K562 (cell line): ENCODE measurements around the gene ZCCHC17. TPM values are rescaled to one million over a fixed set of nuclear protein-coding genes. Genes with fewer than 3 reads are reported as not detected.

Source experiments
- ATAC-seq: fragments of 200-7000 bp; cut with Tn5 transposase; 3 replicates; pipeline ENCODE4 v1.9.1; 2020; ENCODE audit warnings: moderate library complexity
- BruUV-seq: library from RNA; stranded (reverse); fragments of 400-500 nt; replicated peaks from 2 replicates; lab custom pipeline; 2021; lab: Mats Ljungman, UMichigan
- CTCF ChIA-PET: fragments of 300-600 bp; formaldehyde crosslinking; extraction: SDS; loops from one replicate; lab custom pipeline; 2021; ENCODE audit warnings: low intra/inter-chr PET ratio; lab: Yijun Ruan, JAX
- POLR2A ChIA-PET: fragments of 300-600, 350-650 bp; sonication (Branson Sonifier 250); formaldehyde crosslinking; extraction: SDS; loops from one replicate; lab custom pipeline; 2021; ENCODE audit warnings: antibody characterized with exemption, inconsistent platforms; lab: Yijun Ruan, JAX
- DNase-seq, 4 experiments: peaks; one replicate each; pipeline versions ENCODE4 v3.0.0 to v3.0.0-alpha.2; 2011 to 2018; ENCODE audit warnings: low spot score in 3 of 4, mixed read lengths in 3 of 4; ENCODE audit errors: extremely low read depth in 1 of 4
- FAIRE-seq: peaks from 2 replicates; lab custom pipeline; 2011; peaks lifted over from hg19 to GRCh38; lab: Jason Lieb, UNC
- H2AFZ ChIP-seq: 2 replicates; pipeline ENCODE4 v1.6.0; 2011; ENCODE audit warnings: low read depth, low read length, control low read depth, inconsistent platforms
- H3K27ac ChIP-seq: fragments of 200-600 bp; 3 replicates; pipeline ENCODE4 v1.8.0; 2011; ENCODE audit warnings: low read depth, mild to moderate bottlenecking, control low read depth, inconsistent platforms, low read length, moderate library complexity, mixed read lengths; ENCODE audit errors: extremely low read depth
- H3K27me3 ChIP-seq, 2 experiments: fragments of 300-600 bp in 1 of 2; 2 replicates in 1 of 2; 3 replicates in 1 of 2; pipeline versions ENCODE4 v1.6.0 to v1.8.0; 2011; ENCODE audit warnings: inconsistent platforms in 2 of 2, low read length in 2 of 2, mild to moderate bottlenecking in 1 of 2, mixed read lengths in 1 of 2, moderate library complexity in 1 of 2; ENCODE audit not compliant: control insufficient read depth in 2 of 2, insufficient read depth in 2 of 2
- H3K36me3 ChIP-seq: fragments of 300-600 bp; 3 replicates; pipeline ENCODE4 v1.8.0; 2011; ENCODE audit warnings: mild to moderate bottlenecking, low read length, inconsistent platforms; ENCODE audit not compliant: control insufficient read depth, insufficient read depth
- H3K4me1 ChIP-seq, 2 experiments: fragments of 200-600 bp in 1 of 2; replicated peaks in 1 of 2; 2 replicates in 1 of 2; 3 replicates in 1 of 2; pipeline versions ENCODE4 v1.5.1 to v1.8.0; 2011; ENCODE audit warnings: inconsistent platforms in 2 of 2, low read length in 2 of 2, mild to moderate bottlenecking in 1 of 2, mixed read lengths in 1 of 2, moderate library complexity in 1 of 2; ENCODE audit not compliant: control insufficient read depth in 2 of 2, insufficient read depth in 2 of 2
- H3K4me2 ChIP-seq: 2 replicates; pipeline ENCODE4 v1.6.1; 2011; ENCODE audit warnings: low read length, control low read depth, inconsistent platforms, mixed read lengths; ENCODE audit not compliant: insufficient read depth
- H3K4me3 ChIP-seq: fragments of 200-600 bp; sonication (generic), shearing (Covaris generic); 2 replicates; pipeline ENCODE4 v1.5.1; 2016; ENCODE audit warnings: control low read depth, inconsistent platforms
- H3K79me2 ChIP-seq: fragments of 200-600 bp; 3 replicates; pipeline ENCODE4 v1.8.0; 2011; ENCODE audit warnings: low read length, inconsistent platforms; ENCODE audit not compliant: control insufficient read depth, insufficient read depth
- H3K9ac ChIP-seq, 2 experiments: 2 replicates each; pipeline versions ENCODE4 v1.6.0 to v1.6.1; 2011; ENCODE audit warnings: low read depth in 2 of 2, low read length in 2 of 2, control low read depth in 1 of 2, inconsistent platforms in 1 of 2, mild to moderate bottlenecking in 1 of 2, mixed read lengths in 1 of 2; ENCODE audit not compliant: insufficient read depth in 1 of 2
- H3K9me1 ChIP-seq: one replicate; pipeline ENCODE4 v1.6.0; 2011; ENCODE audit warnings: inconsistent platforms, mild to moderate bottlenecking, low read length, moderate library complexity; ENCODE audit not compliant: control insufficient read depth, insufficient read depth
- H3K9me3 ChIP-seq: replicated peaks from 2 replicates; pipeline ENCODE4 v1.5.1; 2011; ENCODE audit warnings: low read depth, low read length, inconsistent platforms; ENCODE audit not compliant: control insufficient read depth, insufficient read depth
- H4K20me1 ChIP-seq: replicated peaks from 2 replicates; pipeline ENCODE4 v1.6.1; 2011; ENCODE audit warnings: low read length, inconsistent platforms, mixed read lengths; ENCODE audit not compliant: control insufficient read depth, insufficient read depth
- ZNF277 ChIP-seq: fragments of 250-450 bp; sonication (Bioruptor Pico); IDR thresholded peaks from 2 replicates; pipeline ENCODE4 v1.8.0; 2022; ENCODE audit warnings: inconsistent platforms, mild to moderate bottlenecking, moderate library complexity, borderline replicate concordance
- WGBS: fragments of 100-300 bp; shearing (Covaris generic); methylation state at CpG from one replicate; pipeline ENCODE4 v1.1.6; 2016; ENCODE audit warnings: low coverage, mixed read lengths; ENCODE audit not compliant: insufficient coverage; ENCODE audit errors: missing lambda C conversion rate; 5-methylcytosine and 5-hydroxymethylcytosine counted together
- in situ Hi-C: fragments of 300-500 bp; cut with MboI; formaldehyde crosslinking; loops from 4 replicates; pipeline ENCODE4 v1.15.0; 2018; ENCODE audit warnings: inconsistent platforms, mixed read lengths
- intact Hi-C: fragments of 100-400 bp; cut with micrococcal nuclease; formaldehyde crosslinking; loops from 2 replicates; pipeline ENCODE4 v1.14.2; 2022
- polyA plus RNA-seq, 8 experiments: library from polyadenylated mRNA; depleted of rRNA in 4 of 8; stranded (reverse) in 5 of 8; unstranded in 3 of 8; fragments of >200 nt; fragmentation: Nextera tagmentation in 2 of 8; fragmentation: Illumina TruSeq in 1 of 8; extraction: Ambion mirVana in 2 of 8; extraction: Trizol in 1 of 8; gene quantifications; 2 replicates each; pipeline versions ENCODE4 v1.2.1 to v1.2.3, GENCODE V29; 2011 to 2014; ENCODE audit warnings: inconsistent platforms in 1 of 8, missing spikeins in 1 of 8
- total RNA-seq, 7 experiments: library from RNA; depleted of rRNA in 6 of 7; stranded (reverse); fragments of >200 nt in 6 of 7; fragmentation: Illumina TruSeq in 2 of 7; extraction: Trizol in 2 of 7; gene quantifications; 2 replicates each; pipeline versions ENCODE4 v1.2.1 to v1.2.3, GENCODE V29; 2011 to 2021; ENCODE audit warnings: low replicate concordance in 1 of 7
- TF ChIP-seq, protein P1 (sequence below), 2 experiments: fragments of 200-800 bp in 1 of 2; sonication (Bioruptor generic) in 1 of 2; sonication (generic) in 1 of 2; formaldehyde crosslinking in 1 of 2; IDR thresholded peaks in 1 of 2; conservative IDR thresholded peaks in 1 of 2; 2 replicates each; pipeline versions ENCODE4 v1.5.0 to v1.6.1; 2016 to 2020; ENCODE audit warnings: missing compliant biosample characterization in 1 of 2, missing genetic modification characterization in 1 of 2, missing genetic modification reagents in 1 of 2
- TF ChIP-seq, protein P2 (sequence below): fragments of 250-450 bp; sonication (Bioruptor Pico); IDR thresholded peaks from 2 replicates; pipeline ENCODE4 v1.4.0; 2020; ENCODE audit warnings: mild to moderate bottlenecking, moderate library complexity, borderline replicate concordance

Gene ZCCHC17
- total and polyA plus RNA-seq, 9 of the 15 experiments (the other 6 are each of a cell fraction or from before 2014, with no cell fraction given) = 46.9 to 150 (median 74.7) TPM

- FAIRE-seq = no peak
- Histone ChIP-seq H3K9ac (no peak overlapping the region), H3K27ac (no peak overlapping the region)
Measured at GRCh38 chr1:31412205-31412604, 115.4 kb downstream of the ZCCHC17 start.

More at GRCh38 chr1:31412205-31412604, 115.4 kb downstream of the ZCCHC17 start:
- ATAC-seq (no peak), DNase-seq (no peak)
- peaks cover 21 to 30% of the 10 kb centered on the region in 2 experiments; a peak in 4 of 5 replicates for H3K4me1 ChIP-seq
- intact Hi-C loops = no loop called here
- BruUV-seq = no TSS peak
- TF ChIP-seq, protein P1, sequence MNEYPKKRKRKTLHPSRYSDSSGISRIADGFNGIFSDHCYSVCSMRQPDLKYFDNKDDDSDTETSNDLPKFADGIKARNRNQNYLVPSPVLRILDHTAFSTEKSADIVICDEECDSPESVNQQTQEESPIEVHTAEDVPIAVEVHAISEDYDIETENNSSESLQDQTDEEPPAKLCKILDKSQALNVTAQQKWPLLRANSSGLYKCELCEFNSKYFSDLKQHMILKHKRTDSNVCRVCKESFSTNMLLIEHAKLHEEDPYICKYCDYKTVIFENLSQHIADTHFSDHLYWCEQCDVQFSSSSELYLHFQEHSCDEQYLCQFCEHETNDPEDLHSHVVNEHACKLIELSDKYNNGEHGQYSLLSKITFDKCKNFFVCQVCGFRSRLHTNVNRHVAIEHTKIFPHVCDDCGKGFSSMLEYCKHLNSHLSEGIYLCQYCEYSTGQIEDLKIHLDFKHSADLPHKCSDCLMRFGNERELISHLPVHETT (CRISPR knock-in tag; conservative IDR thresholded peaks at IDR 0.05 in 1 of 2, IDR thresholded peaks at IDR 0.05 in 1 of 2) = no peak
- TF ChIP-seq ZNF277 (CRISPR knock-in tag) = no peak
- TF ChIP-seq, protein P2, sequence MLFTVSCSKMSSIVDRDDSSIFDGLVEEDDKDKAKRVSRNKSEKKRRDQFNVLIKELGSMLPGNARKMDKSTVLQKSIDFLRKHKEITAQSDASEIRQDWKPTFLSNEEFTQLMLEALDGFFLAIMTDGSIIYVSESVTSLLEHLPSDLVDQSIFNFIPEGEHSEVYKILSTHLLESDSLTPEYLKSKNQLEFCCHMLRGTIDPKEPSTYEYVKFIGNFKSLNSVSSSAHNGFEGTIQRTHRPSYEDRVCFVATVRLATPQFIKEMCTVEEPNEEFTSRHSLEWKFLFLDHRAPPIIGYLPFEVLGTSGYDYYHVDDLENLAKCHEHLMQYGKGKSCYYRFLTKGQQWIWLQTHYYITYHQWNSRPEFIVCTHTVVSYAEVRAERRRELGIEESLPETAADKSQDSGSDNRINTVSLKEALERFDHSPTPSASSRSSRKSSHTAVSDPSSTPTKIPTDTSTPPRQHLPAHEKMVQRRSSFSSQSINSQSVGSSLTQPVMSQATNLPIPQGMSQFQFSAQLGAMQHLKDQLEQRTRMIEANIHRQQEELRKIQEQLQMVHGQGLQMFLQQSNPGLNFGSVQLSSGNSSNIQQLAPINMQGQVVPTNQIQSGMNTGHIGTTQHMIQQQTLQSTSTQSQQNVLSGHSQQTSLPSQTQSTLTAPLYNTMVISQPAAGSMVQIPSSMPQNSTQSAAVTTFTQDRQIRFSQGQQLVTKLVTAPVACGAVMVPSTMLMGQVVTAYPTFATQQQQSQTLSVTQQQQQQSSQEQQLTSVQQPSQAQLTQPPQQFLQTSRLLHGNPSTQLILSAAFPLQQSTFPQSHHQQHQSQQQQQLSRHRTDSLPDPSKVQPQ (CRISPR knock-in tag) = 0 out of 2 replicates have a peak, but pooled peaks have one; percentile 32
- WGBS = 4% methylated on average over 2 of the region's 2 CpGs
- no peak overlapping the region; the same call in 1 of the 2 replicates for H3K4me2 ChIP-seq
- H3K27me3 ChIP-seq = peaks cover 21 to 38% of the 10 kb centered on the region in 2 experiments; a peak in 4 of 5 replicates
- H3K4me3 ChIP-seq = no peak overlapping the region
- no peaks in the 10 kb centered on the region for H3K36me3 ChIP-seq
- in situ Hi-C loops = no loop called here
- ChIA-PET CTCF (no interaction called here), POLR2A (interaction anchor here (0.6 to 1.4 kb wide), 5 partner anchors 10 to 897 kb away, joined by 3 to 5 read pairs (median 3); no protein-coding TSS in a partner anchor)
- H3K9me1 ChIP-seq = no peaks in the 10 kb centered on the region
- H4K20me1 ChIP-seq = 0 out of 2 replicates have a peak, but pooled peaks cover 5% of the 10 kb centered on the region
- H2AFZ ChIP-seq = no peak overlapping the region
- H3K79me2 ChIP-seq = no peaks in the 10 kb centered on the region
- H3K9me3 ChIP-seq = no peaks in the 10 kb centered on the region
